ENCODE measurements around the gene NARF. TPM values are rescaled to one million over a fixed set of nuclear protein-coding genes. Genes with fewer than 3 reads are reported as not detected.

The NARF gene
- total RNA-seq, 2 donors from 2014 or later: 64.0 to 70.8 TPM

GRCh38 chr17:82444941-82445521 lies 13.5 kb upstream of the NARF start:
- Histone ChIP-seq H3K4me3 (ENCODE audit: low read length) (no peak overlapping the region), H3K9ac (ENCODE audit: extremely low read depth, low read length, poor library complexity, severe bottlenecking) (no peak overlapping the region), H3K27me3 (ENCODE audit: control insufficient read depth, insufficient read depth, low read length, poor library complexity, severe bottlenecking) (no peaks in the 10 kb centered on the region), H3K9me3 (ENCODE audit: control insufficient read depth, low read length) (no peaks in the 10 kb centered on the region), H3K4me1 (ENCODE audit: control insufficient read depth, insufficient read depth, low read length) (peaks cover 5% of the 10 kb centered on the region), H3K27ac (ENCODE audit: low read depth, low read length) (no peak overlapping the region), H3K36me3 (ENCODE audit: control insufficient read depth, insufficient read depth, low read length) (peaks cover 10% of the 10 kb centered on the region)
- 88 to 98% methylated on average over 9 to 19 of the region's 19 CpGs for WGBS, 2 experiments (ENCODE audit: insufficient coverage in 1 of 2, insufficient read length in 1 of 2)
- Mint-ChIP-seq H3K27me3 (ENCODE audit: insufficient read depth) (no peaks in the 10 kb centered on the region), H3K9me3 (no peaks in the 10 kb centered on the region), H3K4me3 (no peak overlapping the region), H3K4me1 (peaks cover 5% of the 10 kb centered on the region), H3K27ac (no peak overlapping the region), H3K36me3 (ENCODE audit: low read depth) (peaks cover 15% of the 10 kb centered on the region)
- DNase-seq: no peak
- TF ChIP-seq, protein P1, sequence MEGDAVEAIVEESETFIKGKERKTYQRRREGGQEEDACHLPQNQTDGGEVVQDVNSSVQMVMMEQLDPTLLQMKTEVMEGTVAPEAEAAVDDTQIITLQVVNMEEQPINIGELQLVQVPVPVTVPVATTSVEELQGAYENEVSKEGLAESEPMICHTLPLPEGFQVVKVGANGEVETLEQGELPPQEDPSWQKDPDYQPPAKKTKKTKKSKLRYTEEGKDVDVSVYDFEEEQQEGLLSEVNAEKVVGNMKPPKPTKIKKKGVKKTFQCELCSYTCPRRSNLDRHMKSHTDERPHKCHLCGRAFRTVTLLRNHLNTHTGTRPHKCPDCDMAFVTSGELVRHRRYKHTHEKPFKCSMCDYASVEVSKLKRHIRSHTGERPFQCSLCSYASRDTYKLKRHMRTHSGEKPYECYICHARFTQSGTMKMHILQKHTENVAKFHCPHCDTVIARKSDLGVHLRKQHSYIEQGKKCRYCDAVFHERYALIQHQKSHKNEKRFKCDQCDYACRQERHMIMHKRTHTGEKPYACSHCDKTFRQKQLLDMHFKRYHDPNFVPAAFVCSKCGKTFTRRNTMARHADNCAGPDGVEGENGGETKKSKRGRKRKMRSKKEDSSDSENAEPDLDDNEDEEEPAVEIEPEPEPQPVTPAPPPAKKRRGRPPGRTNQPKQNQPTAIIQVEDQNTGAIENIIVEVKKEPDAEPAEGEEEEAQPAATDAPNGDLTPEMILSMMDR (conservative IDR thresholded peaks at IDR 0.05): no peak

DNA sequence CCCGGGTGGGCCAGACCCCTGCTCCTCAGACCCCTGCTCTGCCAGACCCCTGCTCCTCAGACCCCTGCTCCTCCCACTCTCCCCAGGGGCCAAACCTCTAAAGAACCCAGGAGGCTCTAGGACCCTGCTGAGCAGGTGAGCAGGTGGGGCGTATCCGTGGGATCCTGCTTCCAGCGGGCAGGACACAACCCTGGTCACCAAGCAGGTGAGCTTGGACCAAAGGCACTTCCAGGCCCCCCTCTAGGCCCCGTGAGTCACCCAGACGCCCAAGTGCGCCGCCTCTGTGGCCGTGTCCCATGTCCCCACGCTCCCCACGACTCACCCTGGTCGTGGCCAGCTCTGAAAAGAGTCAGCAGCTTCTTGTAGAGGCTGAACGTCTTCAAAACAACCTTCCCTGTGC lies 13.0 kb upstream of the NARF start:
- Mint-ChIP-seq H3K27me3 (ENCODE audit: insufficient read depth) (no peaks in the 10 kb centered on the region), H3K4me1 (peaks cover 5% of the 10 kb centered on the region), H3K36me3 (ENCODE audit: low read depth) (peaks cover 15% of the 10 kb centered on the region), H3K27ac (no peak overlapping the region), H3K4me3 (no peak overlapping the region), H3K9me3 (no peaks in the 10 kb centered on the region)
- H3K4me3 ChIP-seq (ENCODE audit: low read length): no peak overlapping the region
- no peaks in the 10 kb centered on the region for H3K9me3 ChIP-seq (ENCODE audit: control insufficient read depth, low read length)
- peaks cover 5% of the 10 kb centered on the region for H3K4me1 ChIP-seq (ENCODE audit: control insufficient read depth, insufficient read depth, low read length)
- TF ChIP-seq, protein P1 (conservative IDR thresholded peaks at IDR 0.05): no peak
- no peak for DNase-seq
- 94 to 97% methylated on average over 7 to 13 of the region's 13 CpGs for WGBS, 2 experiments (ENCODE audit: insufficient coverage in 1 of 2, insufficient read length in 1 of 2)
- H3K9ac ChIP-seq (ENCODE audit: extremely low read depth, low read length, poor library complexity, severe bottlenecking): no peak overlapping the region
- peaks cover 10% of the 10 kb centered on the region for H3K36me3 ChIP-seq (ENCODE audit: control insufficient read depth, insufficient read depth, low read length)
- no peaks in the 10 kb centered on the region for H3K27me3 ChIP-seq (ENCODE audit: control insufficient read depth, insufficient read depth, low read length, poor library complexity, severe bottlenecking)
- H3K27ac ChIP-seq (ENCODE audit: low read depth, low read length): no peak overlapping the region

- H3K36me3 Mint-ChIP-seq (ENCODE audit: low read depth): peaks cover 15% of the 10 kb centered on the region
- H3K4me1 Mint-ChIP-seq: peaks cover 5% of the 10 kb centered on the region
- 93% methylated on average over 15 of the region's 15 CpGs for WGBS, 2 experiments (ENCODE audit: insufficient coverage in 1 of 2, insufficient read length in 1 of 2)
- Histone ChIP-seq H3K4me1 (ENCODE audit: control insufficient read depth, insufficient read depth, low read length) (peaks cover 5% of the 10 kb centered on the region), H3K9me3 (ENCODE audit: control insufficient read depth, low read length) (no peaks in the 10 kb centered on the region), H3K36me3 (ENCODE audit: control insufficient read depth, insufficient read depth, low read length) (peaks cover 10% of the 10 kb centered on the region), H3K9ac (ENCODE audit: extremely low read depth, low read length, poor library complexity, severe bottlenecking) (no peak overlapping the region), H3K4me3 (ENCODE audit: low read length) (no peak overlapping the region), H3K27me3 (ENCODE audit: control insufficient read depth, insufficient read depth, low read length, poor library complexity, severe bottlenecking) (no peaks in the 10 kb centered on the region), H3K27ac (ENCODE audit: low read depth, low read length) (no peak overlapping the region)
- DNase-seq: no peak
- TF ChIP-seq, protein P1 (conservative IDR thresholded peaks at IDR 0.05): no peak
- peaks cover 2% of the 10 kb centered on the region for H3K9me3 Mint-ChIP-seq
- no peaks in the 10 kb centered on the region for H3K27me3 Mint-ChIP-seq (ENCODE audit: insufficient read depth)
- no peak overlapping the region for H3K27ac Mint-ChIP-seq
- H3K4me3 Mint-ChIP-seq: no peak overlapping the region
Observed at GRCh38 chr17:82446124-82446523, 12.4 kb upstream of the NARF start.
